ENCODE results near the gene RYR3.

The RYR3 gene

GRCh38 chr15:33315044-33315443 is 4.3 kb downstream of the RYR3 start:
- H3K27ac ChIP-seq: no peak overlapping the region
- no peak overlapping the region for H3K4me3 ChIP-seq

- H3K4me3 ChIP-seq: no peak overlapping the region
Measured at GRCh38 chr15:33317896-33318295, 7.1 kb downstream of the RYR3 start.

GRCh38 chr15:33320017-33320416 is 9.2 kb downstream of the RYR3 start:
- Histone ChIP-seq H3K27ac (no peak overlapping the region), H3K4me3 (no peak overlapping the region)

More at GRCh38 chr15:33317896-33318295, 7.1 kb downstream of the RYR3 start:
- H3K27ac ChIP-seq: no peak overlapping the region

- Histone ChIP-seq H3K4me3 (no peak overlapping the region), H3K27ac (no peak overlapping the region)
Measured at GRCh38 chr15:33322091-33322490, 11.3 kb downstream of the RYR3 start.

- Histone ChIP-seq H3K27ac (no peak overlapping the region), H3K4me3 (no peak overlapping the region)
Measured at GRCh38 chr15:33324609-33325008, 13.8 kb downstream of the RYR3 start.

GRCh38 chr15:33326908-33327307 is 16.1 kb downstream of the RYR3 start:
- H3K4me3 ChIP-seq: no peak overlapping the region
- no peak overlapping the region for H3K27ac ChIP-seq

GRCh38 chr15:33328106-33328505 is 17.3 kb downstream of the RYR3 start:
- no peak overlapping the region for H3K4me3 ChIP-seq
- H3K27ac ChIP-seq: no peak overlapping the region

- no peak overlapping the region for H3K27ac ChIP-seq
- no peak overlapping the region for H3K4me3 ChIP-seq
Measured at GRCh38 chr15:33329457-33329856, 18.7 kb downstream of the RYR3 start.

GRCh38 chr15:33330931-33331330 is 20.2 kb downstream of the RYR3 start:
- Histone ChIP-seq H3K4me3 (no peak overlapping the region), H3K27ac (no peak overlapping the region)

GRCh38 chr15:33341953-33342352 is 31.2 kb downstream of the RYR3 start:
- Histone ChIP-seq H3K4me3 (no peak overlapping the region), H3K27ac (no peak overlapping the region)

- H3K27ac ChIP-seq: no peak overlapping the region
Measured at GRCh38 chr15:33343275-33343674, 32.5 kb downstream of the RYR3 start.

GRCh38 chr15:33344111-33344510 is 33.3 kb downstream of the RYR3 start:
- Histone ChIP-seq H3K4me3 (no peak overlapping the region), H3K27ac (no peak overlapping the region)

More at GRCh38 chr15:33343275-33343674, 32.5 kb downstream of the RYR3 start:
- no peak overlapping the region for H3K4me3 ChIP-seq

- H3K4me3 ChIP-seq: no peak overlapping the region
- no peak overlapping the region for H3K27ac ChIP-seq
Measured at GRCh38 chr15:33344530-33344929, 33.8 kb downstream of the RYR3 start.

GRCh38 chr15:33354411-33354810 is 43.6 kb downstream of the RYR3 start:
- Histone ChIP-seq H3K4me3 (no peak overlapping the region), H3K27ac (no peak overlapping the region)

- no peak overlapping the region for H3K27ac ChIP-seq
- H3K4me3 ChIP-seq: no peak overlapping the region
Measured at GRCh38 chr15:33357845-33358244, 47.1 kb downstream of the RYR3 start.

GRCh38 chr15:33358306-33358705 is 47.5 kb downstream of the RYR3 start:
- H3K4me3 ChIP-seq: no peak overlapping the region
- no peak overlapping the region for H3K27ac ChIP-seq

- Histone ChIP-seq H3K4me3 (no peak overlapping the region), H3K27ac (no peak overlapping the region)
Measured at GRCh38 chr15:33360886-33361285, 50.1 kb downstream of the RYR3 start.

GRCh38 chr15:33369941-33370622 is 59.3 kb downstream of the RYR3 start:
- Histone ChIP-seq H3K27ac (no peak overlapping the region), H3K4me3 (no peak overlapping the region)

- Histone ChIP-seq H3K27ac (no peak overlapping the region), H3K4me3 (no peak overlapping the region)
Measured at GRCh38 chr15:33370623-33371020, 59.9 kb downstream of the RYR3 start.

- Histone ChIP-seq H3K27ac (no peak overlapping the region), H3K4me3 (no peak overlapping the region)
Measured at GRCh38 chr15:33371159-33371558, 60.4 kb downstream of the RYR3 start.

GRCh38 chr15:33374226-33374914 is 63.6 kb downstream of the RYR3 start:
- Histone ChIP-seq H3K27ac (no peak overlapping the region), H3K4me3 (no peak overlapping the region)

- H3K27ac ChIP-seq: no peak overlapping the region
- no peak overlapping the region for H3K4me3 ChIP-seq
Measured at GRCh38 chr15:33375236-33375635, 64.5 kb downstream of the RYR3 start.
